Measurements from ENCODE around the gene RAB3GAP1.
"Not testable (repeated sequence)": the region's sequence is repeated elsewhere in the genome, so short reads cannot be mapped to it uniquely, and the experiment has no call there.

Gene RAB3GAP1

GRCh38 chr2:135052042-135052876 lies at the start of gene RAB3GAP1:
TSS of gene RAB3GAP1 (plus strand) at chr2:135052292. CDS start at chr2:135052308, 16 bp downstream.
- DNase-seq: no peak

GRCh38 chr2:135002836-135003235 lies 49.3 kb upstream of the RAB3GAP1 start:
- no peak for DNase-seq

DNA sequence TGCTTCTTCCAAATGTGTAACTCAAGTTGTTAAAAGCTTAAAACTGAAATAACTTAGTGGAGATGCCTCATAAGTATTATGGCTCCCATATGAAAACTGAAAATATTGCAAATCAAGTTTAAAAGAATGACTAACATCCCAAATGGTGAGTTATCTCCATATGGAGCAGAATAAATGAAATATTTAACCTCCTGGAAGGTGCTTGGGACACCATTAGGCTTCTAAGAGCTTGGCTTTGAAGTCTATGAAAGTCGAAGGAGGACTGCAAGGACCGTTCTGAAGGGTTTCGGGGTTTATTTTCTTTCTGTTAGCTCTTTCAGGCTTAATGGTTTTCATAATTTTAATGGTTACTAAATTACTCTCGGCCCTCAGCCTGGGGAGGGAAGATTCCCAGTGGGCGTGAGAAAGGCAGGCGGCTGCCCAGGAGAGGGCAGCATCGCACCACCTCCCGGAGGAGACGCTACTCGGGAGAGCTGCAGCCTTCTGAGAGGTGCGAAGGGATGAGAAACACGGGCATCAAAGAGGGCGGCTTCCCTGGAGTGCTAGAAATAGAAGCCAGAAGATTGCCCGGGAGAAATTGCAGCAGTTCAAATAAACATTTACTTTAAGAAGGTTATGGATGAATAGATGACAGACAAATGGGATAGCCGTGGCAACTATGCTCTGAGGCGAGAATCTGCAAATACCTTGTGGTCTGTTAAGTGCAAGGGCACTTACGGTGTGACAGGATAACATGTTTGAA lies 47.9 kb upstream of the RAB3GAP1 start:
- DNase-seq: no peak

DNA sequence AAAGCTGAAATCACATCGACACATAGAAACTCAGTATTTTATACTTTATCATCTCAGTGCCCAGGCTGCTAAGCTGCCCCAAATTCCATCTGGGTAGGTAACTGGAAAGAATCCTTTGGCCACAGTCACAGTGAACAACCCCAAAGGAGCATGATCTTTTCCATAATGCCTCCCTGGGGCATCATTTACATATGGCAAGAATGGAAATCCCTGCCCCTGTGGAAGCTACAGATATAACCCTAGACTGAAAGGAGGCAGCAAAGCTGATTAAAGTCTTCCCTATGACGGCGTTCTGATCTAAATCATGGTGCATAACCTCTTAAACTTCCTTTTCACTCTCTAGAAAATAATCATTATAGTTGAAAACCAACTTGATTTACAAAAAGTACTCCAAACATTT lies 46.3 kb upstream of the RAB3GAP1 start:
- DNase-seq: no peak

- no peak for DNase-seq
Observed at GRCh38 chr2:135009339-135009738, 42.8 kb upstream of the RAB3GAP1 start.

GRCh38 chr2:135010200-135010942 lies 41.7 kb upstream of the RAB3GAP1 start:
- DNase-seq: no peak

DNA sequence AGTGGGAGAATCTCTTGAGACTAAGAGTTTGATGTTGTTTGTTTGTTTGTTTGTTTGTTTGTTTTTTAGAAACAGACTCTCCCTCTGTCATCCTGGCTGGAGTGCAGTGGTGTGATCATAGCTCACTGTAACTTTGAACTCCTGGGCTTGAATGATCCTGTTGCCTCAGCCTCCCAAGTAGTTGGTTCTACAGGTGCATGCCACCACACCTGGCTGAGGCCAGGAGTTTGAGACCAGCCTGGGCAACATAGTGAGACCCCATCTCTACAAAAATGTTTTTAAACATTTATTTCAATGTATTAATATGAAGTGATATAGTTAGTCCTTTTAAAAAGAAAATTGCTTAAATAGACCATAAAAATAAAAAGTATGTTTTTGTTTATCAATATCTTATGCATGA lies 40.5 kb upstream of the RAB3GAP1 start:
- DNase-seq: no peak

DNA sequence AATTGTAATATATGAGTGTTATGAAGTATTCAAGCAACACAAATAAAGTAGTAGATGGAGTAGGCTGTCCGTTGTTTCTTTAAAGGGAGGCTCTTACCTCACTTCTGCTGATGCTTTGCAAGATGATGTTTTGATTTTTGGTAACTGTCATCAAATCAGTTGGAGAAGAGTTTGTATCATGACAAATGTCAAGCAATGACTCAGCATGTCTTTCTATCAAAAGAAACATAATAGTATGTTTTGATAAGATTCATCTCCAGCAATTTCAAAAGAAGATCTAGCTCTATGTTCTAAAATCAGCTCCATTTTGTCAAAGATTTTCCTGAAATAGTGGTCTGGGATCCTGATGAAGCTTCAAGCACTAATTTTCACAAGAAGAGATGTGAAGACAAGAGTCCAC lies 30.5 kb upstream of the RAB3GAP1 start:
- no peak for DNase-seq

DNA sequence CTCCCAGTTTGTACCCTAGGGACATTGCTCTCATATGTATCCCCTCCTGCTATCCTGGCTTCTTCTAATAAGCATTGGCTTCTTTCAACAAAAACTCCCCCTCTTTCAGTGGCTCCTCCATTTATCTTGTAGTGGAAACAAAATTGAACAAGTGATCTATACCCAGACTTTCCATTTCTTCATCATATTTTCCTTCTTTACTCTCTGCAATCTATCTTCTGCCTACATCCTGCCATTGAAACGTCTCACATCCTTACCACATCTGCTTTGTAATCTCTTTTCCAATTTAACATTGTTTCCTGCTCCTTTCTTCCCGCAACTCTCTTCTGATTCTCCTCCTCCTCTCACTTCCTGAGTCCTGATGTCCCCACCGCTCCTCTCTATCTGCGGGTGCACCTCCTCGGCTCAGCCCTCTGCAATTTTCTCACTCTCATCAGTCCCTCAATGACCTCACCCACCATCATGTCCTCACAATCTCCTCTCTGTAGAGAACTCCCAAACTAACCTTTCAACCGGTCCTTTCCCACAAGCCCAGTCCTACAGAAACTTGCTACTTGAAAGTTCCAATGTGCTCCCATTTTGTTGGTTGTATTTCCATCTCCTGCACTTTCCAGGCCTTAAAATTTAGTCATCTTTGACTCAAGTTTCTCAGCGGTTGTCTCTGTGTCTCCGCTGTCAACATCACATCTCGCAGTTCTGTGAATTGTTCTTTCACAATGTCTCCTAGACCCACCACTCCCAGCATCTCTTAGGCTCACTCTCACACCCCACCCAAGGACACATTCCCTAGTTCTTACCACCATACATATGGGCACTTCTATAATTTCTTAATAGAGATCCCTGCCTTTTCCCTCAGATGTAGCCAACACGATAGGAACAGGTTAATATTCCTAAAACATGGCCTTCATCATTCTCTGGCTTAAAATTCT lies 28.9 kb upstream of the RAB3GAP1 start:
- no peak for DNase-seq

DNA sequence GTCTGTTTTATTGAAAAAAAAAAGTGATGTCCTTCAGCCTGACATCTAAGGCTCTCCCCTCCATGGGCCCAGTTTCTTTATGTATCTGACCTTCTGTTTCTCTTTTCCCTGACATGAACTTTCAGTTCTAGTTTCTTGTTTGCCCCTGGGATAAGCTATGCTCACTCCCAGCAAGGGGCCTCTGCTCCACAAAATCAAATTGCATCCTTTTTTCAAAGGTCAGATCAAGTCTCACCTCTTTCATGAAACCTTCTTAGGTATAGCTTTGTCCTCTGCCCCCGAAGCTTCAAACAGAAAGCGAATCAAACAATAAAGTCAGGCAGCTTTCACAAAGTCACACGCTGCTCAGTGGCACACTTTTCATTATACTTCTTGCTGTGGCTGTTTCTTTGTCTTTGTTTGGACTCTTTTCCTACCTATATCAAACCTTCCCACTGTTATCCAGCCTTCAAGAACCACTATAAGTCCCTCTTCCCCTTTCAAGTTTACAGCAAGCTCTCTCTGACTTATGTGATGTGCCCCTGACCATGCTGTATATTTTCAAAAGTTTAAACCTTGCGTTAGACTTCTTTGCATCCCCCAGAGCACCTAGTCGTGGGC lies 28.1 kb upstream of the RAB3GAP1 start:
- DNase-seq: no peak

- DNase-seq: no peak
Observed at GRCh38 chr2:135029481-135030134, 22.5 kb upstream of the RAB3GAP1 start.

GRCh38 chr2:135030826-135031225 lies 21.3 kb upstream of the RAB3GAP1 start:
- no peak for DNase-seq

GRCh38 chr2:135033216-135033615 lies 18.9 kb upstream of the RAB3GAP1 start:
- DNase-seq: not testable (repeated sequence)

- no peak for DNase-seq
Observed at GRCh38 chr2:135037831-135038230, 14.3 kb upstream of the RAB3GAP1 start.

GRCh38 chr2:135043345-135043744 lies 8.7 kb upstream of the RAB3GAP1 start:
- DNase-seq: no peak

DNA sequence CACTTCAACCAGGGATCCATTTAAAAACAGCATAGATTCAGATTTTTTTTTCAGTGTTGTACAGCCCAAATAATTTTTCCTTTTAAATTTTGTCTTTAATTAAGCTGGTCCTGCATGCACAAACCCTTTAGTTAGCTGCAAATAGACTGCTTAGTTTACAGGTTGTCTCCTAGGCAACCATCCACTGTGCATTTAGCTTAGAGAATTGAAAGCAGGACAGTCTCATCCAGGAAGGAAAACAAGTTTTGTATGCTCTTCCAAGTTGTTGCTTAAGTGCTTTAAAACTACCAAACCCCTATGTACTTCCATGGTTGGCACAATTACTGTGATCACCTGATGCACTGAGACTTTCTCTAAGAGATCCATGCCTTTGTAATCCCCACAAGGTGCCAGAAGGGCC lies 4.8 kb upstream of the RAB3GAP1 start, which contains the start of gene MAP3K19:
MAP3K19 (minus strand) TSS at position 148 of the 400 bp plus-strand sequence. CDS start 22,800 bp downstream, outside the sequence.
- DNase-seq: no peak

- no peak for DNase-seq
Observed at GRCh38 chr2:135048122-135048521, 4.0 kb upstream of the RAB3GAP1 start.

GRCh38 chr2:135050132-135050531 lies 2.0 kb upstream of the RAB3GAP1 start:
- no peak for DNase-seq

- no peak for DNase-seq
Observed at GRCh38 chr2:135050684-135051083, 1.4 kb upstream of the RAB3GAP1 start.

DNA sequence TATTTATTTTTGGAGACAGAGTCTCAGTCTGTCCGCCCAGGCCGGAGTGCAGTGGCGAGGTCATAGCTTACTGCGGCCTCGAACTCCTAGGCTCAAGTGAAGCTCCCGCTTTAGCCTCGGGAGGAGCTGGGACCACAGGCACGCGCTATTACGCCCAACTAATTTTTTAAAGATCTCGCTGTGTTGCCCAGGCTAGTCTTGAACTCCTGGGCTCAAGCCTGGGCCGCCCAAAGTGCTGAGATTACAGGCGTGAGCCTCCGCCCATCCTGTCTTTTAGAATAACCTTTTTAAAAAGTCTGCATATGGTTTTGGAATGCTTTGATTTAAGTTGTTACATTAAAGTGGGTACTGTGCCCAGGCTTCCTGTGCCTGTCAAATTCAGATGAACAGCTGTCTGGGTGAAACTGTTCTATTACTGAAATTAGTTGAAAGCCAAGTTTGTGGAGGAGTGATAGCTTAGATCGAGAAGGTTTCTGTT lies 944 bp downstream of the RAB3GAP1 start:
- DNase-seq: no peak

GRCh38 chr2:135055182-135055786 lies 3.2 kb downstream of the RAB3GAP1 start:
- no peak for DNase-seq
